Heart left ventricle (tissue), 13 donors: ENCODE data around the gene PATE2.

Experiments
- CTCF ChIP-seq, 12 donors: fragments of 200-600 bp; sonication (generic) in 4 of 12; IDR thresholded peaks; one replicate each; pipeline versions ENCODE4 v1.5.0 to v1.8.0; 2018 to 2022; ENCODE audit warnings: antibody characterized with exemption in 12 of 12, mild to moderate bottlenecking in 5 of 12
- POLR2A ChIP-seq, 2 donors: fragments of 450-650 bp; IDR thresholded peaks; one replicate each; pipeline ENCODE4 v1.6.1; 2017; ENCODE audit warnings: antibody characterized with exemption in 2 of 2, mild to moderate bottlenecking in 2 of 2, moderate library complexity in 2 of 2
- donor health status: ischemic (EF 13 %, LVEDD 7.1; RV severe dilation, severe dysfunction).
- donor health status: DM: no; HTN: yes; CAD: no.
- donor health status: DM: no; HTN: no; CAD: no.
- donor health status: ischemic (EF 25% LVEDD 6.9; RV normal size, moderate dysfunction).
- donor health status: ischemic (EF 25% LVEDD 5.7; RV mildly dilated, moderate dysfunction).
- donor health status: ischemic (EF 35%, LVEDD 5.7; RV mildly dilated, moderate dysfunction).
- donor health status: nonischemic (EF 11% LVEDD 7.7; RV severe dilation, severe dysfunction).
- donor health status: DM: yes; HTN: yes; CAD: no.
- donor health status: PGD.
- donor health status: ischemic (EF 29% LVEDD 5.4; RV normal size, mild dysfunction).
- donor health status: nonischemic (EF 23%, LVEDD 6.1; RV moderate dilation, normal function).

- no peak for TF ChIP-seq CTCF (IDR thresholded peaks at IDR 0.05)
- TF ChIP-seq POLR2A (IDR thresholded peaks at IDR 0.05), result no peak
Observed at GRCh38 chr11:125770583-125770982, 8.0 kb downstream of the PATE2 start.
